ENCODE measurements around the gene COA3. TPM values are rescaled to one million over a fixed set of nuclear protein-coding genes. Genes with fewer than 3 reads are reported as not detected.

COA3 gene
- total RNA-seq, 1 experiment from 2014 or later, result 74.2 TPM

DNA sequence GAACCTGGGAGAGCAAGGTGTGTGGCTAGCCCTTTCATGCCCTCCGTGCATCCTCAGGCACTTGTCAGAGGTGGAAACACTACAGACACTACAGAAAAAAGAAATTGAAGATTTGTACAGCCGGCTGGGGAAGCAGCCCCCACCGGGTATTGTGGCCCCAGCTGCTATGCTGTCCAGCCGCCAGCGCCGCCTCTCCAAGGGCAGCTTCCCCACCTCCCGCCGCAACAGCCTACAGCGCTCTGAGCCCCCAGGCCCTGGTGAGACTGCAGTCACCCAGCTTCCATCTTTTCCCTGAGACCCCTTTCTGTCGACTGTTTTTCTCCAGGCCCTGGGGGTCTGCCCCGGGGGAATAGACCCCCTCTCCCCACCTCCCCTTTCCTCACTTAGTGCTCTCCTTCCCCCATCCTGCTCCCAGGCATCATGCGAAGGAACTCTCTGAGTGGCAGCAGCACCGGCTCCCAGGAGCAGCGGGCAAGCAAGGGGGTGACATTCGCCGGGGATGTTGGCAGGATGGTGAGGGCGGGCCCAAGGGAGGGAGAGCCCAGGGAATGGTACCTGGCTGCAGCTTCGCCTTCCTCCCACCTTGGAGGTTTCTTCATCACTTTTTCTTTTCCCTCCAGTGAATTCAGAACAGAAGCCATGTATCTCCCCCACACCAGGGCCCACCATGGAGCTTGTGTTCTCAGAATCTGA lies 2.3 kb downstream of the COA3 start:
- no peaks in the 10 kb centered on the region for H3K79me1 ChIP-seq (ENCODE audit: insufficient read depth, low read depth, low read length, poor library complexity, severe bottlenecking)
- H2BK15ac ChIP-seq (ENCODE audit: low read depth, low read length), result no peak overlapping the region
- DNase-seq, result no peak
- no peaks in the 10 kb centered on the region for H4K20me1 ChIP-seq (ENCODE audit: control insufficient read depth, insufficient read depth, insufficient read length)
- no peaks in the 10 kb centered on the region; the same call in 1 of the 2 replicates for H3K4me1 ChIP-seq (ENCODE audit: insufficient read depth, low read length)
- peaks cover 5 to 8% of the 10 kb centered on the region in 2 experiments for H3K9me3 Mint-ChIP-seq
- H3K4me1 Mint-ChIP-seq, result peaks cover 6 to 7% of the 10 kb centered on the region in 2 experiments
- no peak overlapping the region for H3K56ac ChIP-seq (ENCODE audit: insufficient read length, low read depth, low read length)
- H4K5ac ChIP-seq (ENCODE audit: insufficient read length, low read depth, low read length), result no peak overlapping the region
- H3K4ac ChIP-seq (ENCODE audit: low read depth, low read length), result no peak overlapping the region
- no peak overlapping the region for H3T11ph ChIP-seq (ENCODE audit: low read length)
- no peak overlapping the region for H2AFZ ChIP-seq (ENCODE audit: low read length)
- H3K27ac ChIP-seq (ENCODE audit: insufficient read length, low read depth, low read length), result no peak overlapping the region
- no peak overlapping the region for H3K14ac ChIP-seq (ENCODE audit: insufficient read depth, low read length)
- H2BK120ac ChIP-seq (ENCODE audit: low read depth, low read length, poor library complexity, severe bottlenecking), result no peak overlapping the region
- H3K27ac Mint-ChIP-seq, result no peak overlapping the region
- H3K4me3 Mint-ChIP-seq, result peak overlapping the region in 1 of 2 experiments; percentile 30; a peak in 2 of 5 replicates
- H3K9me3 ChIP-seq (ENCODE audit: control insufficient read depth, low read depth, low read length), result no peaks in the 10 kb centered on the region
- no peak overlapping the region for H3K4me2 ChIP-seq (ENCODE audit: insufficient read depth, insufficient read length, low read length)
- no peak overlapping the region for H2BK20ac ChIP-seq (ENCODE audit: low read depth, low read length, poor library complexity, severe bottlenecking)
- peaks cover 22% of the 10 kb centered on the region for H3K27me3 Mint-ChIP-seq (ENCODE audit: low read depth)
- WGBS (ENCODE audit: extremely low coverage, insufficient read length, low lambda C conversion rate), result no CpG with 5 or more reads among the region's 18 CpGs
- H3K18ac ChIP-seq (ENCODE audit: insufficient read length, low read depth, low read length), result no peak overlapping the region
- no peak overlapping the region for H2AK5ac ChIP-seq (ENCODE audit: insufficient read length, low read length)
- peaks cover 5 to 24% (median 20%) of the 10 kb centered on the region in 3 experiments; a peak in 6 of 7 replicates for H3K36me3 Mint-ChIP-seq (ENCODE audit: insufficient read depth in 1 of 3, low read depth in 3 of 3)
- H3K23ac ChIP-seq (ENCODE audit: insufficient read length, low read depth, low read length), result no peak overlapping the region
- H3K9ac ChIP-seq (ENCODE audit: extremely low read depth, insufficient read length, low read length), result no peak overlapping the region
- H4K91ac ChIP-seq (ENCODE audit: insufficient read length, low read depth, low read length), result no peak overlapping the region
- H2BK12ac ChIP-seq (ENCODE audit: insufficient read length, low read depth, low read length), result no peak overlapping the region
- no peak overlapping the region for H2BK5ac ChIP-seq (ENCODE audit: insufficient read length, low read length)
- TF ChIP-seq, protein P1, sequence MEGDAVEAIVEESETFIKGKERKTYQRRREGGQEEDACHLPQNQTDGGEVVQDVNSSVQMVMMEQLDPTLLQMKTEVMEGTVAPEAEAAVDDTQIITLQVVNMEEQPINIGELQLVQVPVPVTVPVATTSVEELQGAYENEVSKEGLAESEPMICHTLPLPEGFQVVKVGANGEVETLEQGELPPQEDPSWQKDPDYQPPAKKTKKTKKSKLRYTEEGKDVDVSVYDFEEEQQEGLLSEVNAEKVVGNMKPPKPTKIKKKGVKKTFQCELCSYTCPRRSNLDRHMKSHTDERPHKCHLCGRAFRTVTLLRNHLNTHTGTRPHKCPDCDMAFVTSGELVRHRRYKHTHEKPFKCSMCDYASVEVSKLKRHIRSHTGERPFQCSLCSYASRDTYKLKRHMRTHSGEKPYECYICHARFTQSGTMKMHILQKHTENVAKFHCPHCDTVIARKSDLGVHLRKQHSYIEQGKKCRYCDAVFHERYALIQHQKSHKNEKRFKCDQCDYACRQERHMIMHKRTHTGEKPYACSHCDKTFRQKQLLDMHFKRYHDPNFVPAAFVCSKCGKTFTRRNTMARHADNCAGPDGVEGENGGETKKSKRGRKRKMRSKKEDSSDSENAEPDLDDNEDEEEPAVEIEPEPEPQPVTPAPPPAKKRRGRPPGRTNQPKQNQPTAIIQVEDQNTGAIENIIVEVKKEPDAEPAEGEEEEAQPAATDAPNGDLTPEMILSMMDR (conservative IDR thresholded peaks at IDR 0.05), result no peak
- H3K23me2 ChIP-seq (ENCODE audit: insufficient read length, low read depth, low read length, poor library complexity, severe bottlenecking), result no peaks in the 10 kb centered on the region
- H4K8ac ChIP-seq (replicated peaks; ENCODE audit: insufficient read length, low read depth, low read length), result no peak overlapping the region
- H3K27me3 ChIP-seq (ENCODE audit: insufficient read depth, low read length), result no peaks in the 10 kb centered on the region
- H3K79me2 ChIP-seq (ENCODE audit: insufficient read depth, low read length), result no peaks in the 10 kb centered on the region

All from H9 (cell line).